HG03571 (cell line): ENCODE results near the gene PSMD4.

ENCODE experiments used
- ATAC-seq: cut with Tn5 transposase; IDR thresholded peaks from one replicate; pipeline ENCODE4 v1.9.1; 2021; ENCODE audit not compliant: unreplicated experiment

The PSMD4 gene

DNA sequence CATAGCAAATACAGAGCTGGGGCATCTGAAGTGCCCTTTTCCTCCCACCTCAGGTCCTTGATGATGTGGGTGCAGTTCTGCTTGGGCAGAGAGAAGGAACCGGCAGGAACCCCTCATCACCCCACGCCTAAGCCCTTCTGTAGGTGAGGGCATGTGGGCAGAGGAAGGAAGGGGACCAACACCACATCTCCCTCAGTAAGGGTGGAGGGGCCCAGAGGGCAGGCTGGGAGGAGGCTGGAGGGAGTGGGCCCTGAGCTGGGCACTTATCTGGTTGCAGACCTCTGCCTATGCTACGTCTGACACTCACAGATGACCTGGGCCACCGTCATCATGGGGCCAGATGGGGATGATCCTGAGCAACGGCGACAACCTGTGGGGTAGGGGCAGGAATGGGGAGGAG is 38.6 kb downstream of the PSMD4 start:
- ATAC-seq: no peak

DNA sequence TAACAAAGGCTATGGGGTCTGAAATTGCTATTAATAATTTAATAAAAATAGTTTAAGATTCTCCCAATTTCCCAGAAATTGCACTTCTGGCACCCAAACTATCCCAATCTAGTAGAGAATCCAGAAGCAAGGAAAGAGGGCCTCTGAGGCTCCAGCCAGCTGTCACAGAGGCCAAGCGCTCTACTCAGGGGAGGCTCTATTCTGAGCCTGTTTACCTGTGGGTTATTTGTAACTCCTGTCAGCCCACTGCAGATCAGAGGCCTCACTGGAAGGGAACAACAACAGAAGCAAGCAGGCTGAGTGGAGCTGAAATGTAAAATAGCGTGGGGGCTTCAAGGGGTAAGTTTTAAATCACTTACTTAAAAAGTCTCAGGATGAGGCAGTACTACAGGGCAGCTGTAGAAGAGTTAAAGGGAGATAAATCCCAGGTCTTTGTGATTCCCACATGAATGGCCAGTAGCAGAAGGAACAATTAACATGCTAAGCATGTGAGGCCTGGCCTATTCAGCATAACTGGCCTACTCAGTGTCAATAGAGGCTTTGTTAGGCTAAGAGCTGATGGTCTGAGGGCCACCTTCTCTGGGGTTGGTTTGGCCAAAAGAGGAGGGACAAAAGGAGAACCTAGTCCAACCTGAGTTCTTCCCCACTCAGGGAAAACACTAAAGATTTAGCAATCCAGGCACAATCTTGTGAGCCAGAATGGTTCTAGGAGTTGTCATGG is 40.4 kb downstream of the PSMD4 start:
- no peak for ATAC-seq

GRCh38 chr1:151309811-151310323 is 55.3 kb downstream of the PSMD4 start:
- no peak for ATAC-seq

DNA sequence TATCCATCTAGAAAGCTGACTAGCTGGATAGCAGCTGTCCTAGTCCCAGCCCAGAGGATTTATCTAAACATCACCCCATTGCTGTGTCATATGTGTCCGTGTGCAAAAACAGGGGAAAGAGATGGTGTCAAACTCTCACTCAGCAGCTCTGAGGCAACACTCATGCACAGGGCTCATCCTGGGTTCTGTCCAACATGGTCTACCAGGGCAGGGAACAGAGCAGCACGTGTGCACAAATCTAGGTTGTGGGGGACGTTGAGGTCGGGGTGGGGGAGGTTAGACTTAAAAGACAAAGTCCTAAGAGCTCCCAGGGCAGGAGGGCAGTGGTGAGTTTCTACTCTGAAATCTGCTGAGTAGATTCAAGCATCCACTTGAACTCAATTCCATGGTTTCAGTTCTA is 56.5 kb downstream of the PSMD4 start:
- no peak for ATAC-seq

DNA sequence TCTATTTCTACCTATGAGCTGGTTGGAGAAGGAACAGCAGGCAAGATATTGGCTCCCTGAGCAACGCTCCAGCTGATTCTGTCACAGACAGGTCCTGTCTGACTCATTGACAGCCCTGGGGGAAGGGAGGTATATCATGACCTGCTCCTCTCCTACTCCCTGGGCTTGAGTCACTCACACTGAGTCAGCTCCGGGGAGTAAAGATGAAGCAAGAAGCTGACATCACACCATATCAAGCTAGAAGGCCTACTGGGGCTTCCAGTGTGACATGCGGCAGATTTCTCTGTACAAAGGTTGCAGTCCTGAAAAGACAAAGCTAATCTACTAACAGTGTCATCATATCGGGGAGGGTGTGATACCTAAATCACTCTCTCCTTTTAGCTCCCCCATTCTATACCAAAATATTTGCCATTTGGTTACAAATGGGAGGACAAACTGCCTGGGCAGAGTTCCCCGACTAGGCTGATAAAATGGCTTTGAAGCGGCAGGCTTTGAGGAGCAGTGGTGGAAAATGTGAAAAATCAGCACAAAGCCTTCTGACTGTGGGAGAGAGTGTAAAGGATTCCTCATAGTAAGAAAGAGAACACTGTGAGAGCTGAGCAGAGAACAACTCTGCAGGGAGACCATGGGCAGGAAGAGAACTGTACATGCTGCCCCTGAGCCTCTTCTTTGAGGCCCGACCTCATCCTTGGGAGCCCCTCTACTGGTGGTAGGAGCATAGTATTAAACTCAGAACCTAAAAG is 57.2 kb downstream of the PSMD4 start:
- ATAC-seq: no peak

- no peak for ATAC-seq
These were observed 57.9 kb downstream of the PSMD4 start for GRCh38 chr1:151312411-151312810.

- no peak for ATAC-seq
These were observed 58.3 kb downstream of the PSMD4 start for GRCh38 chr1:151312826-151313225.

- no peak for ATAC-seq
These were observed 59.0 kb downstream of the PSMD4 start for GRCh38 chr1:151313501-151313900.

GRCh38 chr1:151314137-151314875 is 59.8 kb downstream of the PSMD4 start:
- no peak for ATAC-seq

GRCh38 chr1:151315565-151316235 is 61.2 kb downstream of the PSMD4 start:
- no peak for ATAC-seq
